Neural cell (in vitro differentiated cells): ENCODE results near the gene TMEM131L.

Source experiments
- CTCF ChIP-seq: fragments of 450-650 bp; IDR thresholded peaks from 2 replicates; pipeline ENCODE4 v1.5.1; 2014; ENCODE audit warnings: antibody characterized with exemption, mild to moderate bottlenecking, moderate library complexity; ENCODE audit not compliant: poor library complexity, severe bottlenecking
- EP300 ChIP-seq: fragments of 450-650 bp; conservative IDR thresholded peaks from 2 replicates; pipeline ENCODE4 v1.6.1; 2014; ENCODE audit warnings: antibody characterized with exemption, mild to moderate bottlenecking, moderate library complexity; ENCODE audit not compliant: poor library complexity, severe bottlenecking
- EZH2 ChIP-seq: fragments of 200-600, 300-800 bp; shearing (Covaris generic), sonication (generic); IDR thresholded peaks from 2 replicates; pipeline ENCODE4 v1.6.1; 2014; ENCODE audit warnings: antibody characterized with exemption, low read length, borderline replicate concordance, mild to moderate bottlenecking; ENCODE audit not compliant: insufficient read depth, poor library complexity, severe bottlenecking
- POLR2AphosphoS5 ChIP-seq: IDR thresholded peaks from 2 replicates; pipeline ENCODE4 v1.6.1; 2012
- RAD21 ChIP-seq: fragments of 450-650 bp; conservative IDR thresholded peaks from 2 replicates; pipeline ENCODE4 v1.6.1; 2014; ENCODE audit warnings: antibody characterized with exemption, mild to moderate bottlenecking, moderate library complexity
- REST ChIP-seq: IDR thresholded peaks from 2 replicates; pipeline ENCODE4 v1.6.1; 2012; ENCODE audit warnings: borderline replicate concordance
- SMC3 ChIP-seq: fragments of 450-650 bp; conservative IDR thresholded peaks from 2 replicates; pipeline ENCODE4 v1.6.1; 2014; ENCODE audit warnings: antibody characterized with exemption, mild to moderate bottlenecking, moderate library complexity; ENCODE audit not compliant: poor library complexity

- TF ChIP-seq POLR2AphosphoS5, result no peak
- no peak for TF ChIP-seq RAD21
- no peak for TF ChIP-seq EP300
- no peak for TF ChIP-seq CTCF
- no peak for TF ChIP-seq REST
- no peak for TF ChIP-seq EZH2
- no peak for TF ChIP-seq SMC3
Observed at GRCh38 chr4:153428941-153429475, 37.2 kb upstream of the TMEM131L start.
